Inferior parietal cortex (tissue), 1 donor: Measurements from ENCODE around the gene ALK.
"Not testable (repeated sequence)": the region's sequence is repeated elsewhere in the genome, so short reads cannot be mapped to it uniquely, and the experiment has no call there.

Source experiments
- DNase-seq: peaks from one replicate; pipeline ENCODE4 v3.0.0-alpha.2; 2016; ENCODE audit errors: extremely low spot score

The ALK gene

DNA sequence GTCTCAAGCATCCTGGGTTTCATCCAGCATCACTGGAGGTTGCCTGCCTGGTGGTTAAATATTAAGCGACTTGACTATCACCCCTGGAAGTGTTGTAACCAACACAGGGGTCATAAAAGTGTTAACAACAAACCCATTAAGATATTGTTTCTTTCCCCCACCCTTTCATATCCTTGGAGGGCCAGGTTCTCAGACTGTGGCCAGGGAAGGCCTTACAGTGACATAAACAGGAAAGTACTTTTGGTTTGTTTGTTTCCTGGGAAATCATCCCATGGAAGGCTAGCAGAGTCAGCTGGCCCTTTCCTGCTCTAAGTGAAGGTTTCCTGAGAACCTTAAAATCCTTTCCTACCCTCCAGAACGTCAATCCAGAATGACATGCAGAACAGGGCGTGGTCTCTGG lies 645.2 kb downstream of the ALK start:
- DNase-seq, result no peak

DNA sequence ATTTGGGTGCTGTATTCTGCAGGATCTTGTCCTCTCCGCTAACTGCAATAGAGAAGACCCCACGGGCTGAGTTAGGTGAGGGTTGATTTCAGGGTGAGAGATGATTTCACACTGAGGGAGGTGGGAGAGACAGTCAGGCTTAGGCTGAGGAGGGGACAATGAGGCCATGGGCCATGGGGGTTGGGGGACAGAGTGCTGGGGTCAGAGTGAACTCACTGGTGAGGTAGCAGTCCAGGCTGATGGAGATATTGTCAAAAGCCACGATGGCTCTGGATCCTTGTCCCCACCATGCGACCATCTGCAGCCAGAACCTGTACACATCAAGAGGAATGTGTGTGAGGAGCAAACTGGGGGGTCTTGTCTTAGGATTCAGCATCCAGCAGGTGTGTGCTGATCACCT lies 646.2 kb downstream of the ALK start:
- DNase-seq, result no peak

DNA sequence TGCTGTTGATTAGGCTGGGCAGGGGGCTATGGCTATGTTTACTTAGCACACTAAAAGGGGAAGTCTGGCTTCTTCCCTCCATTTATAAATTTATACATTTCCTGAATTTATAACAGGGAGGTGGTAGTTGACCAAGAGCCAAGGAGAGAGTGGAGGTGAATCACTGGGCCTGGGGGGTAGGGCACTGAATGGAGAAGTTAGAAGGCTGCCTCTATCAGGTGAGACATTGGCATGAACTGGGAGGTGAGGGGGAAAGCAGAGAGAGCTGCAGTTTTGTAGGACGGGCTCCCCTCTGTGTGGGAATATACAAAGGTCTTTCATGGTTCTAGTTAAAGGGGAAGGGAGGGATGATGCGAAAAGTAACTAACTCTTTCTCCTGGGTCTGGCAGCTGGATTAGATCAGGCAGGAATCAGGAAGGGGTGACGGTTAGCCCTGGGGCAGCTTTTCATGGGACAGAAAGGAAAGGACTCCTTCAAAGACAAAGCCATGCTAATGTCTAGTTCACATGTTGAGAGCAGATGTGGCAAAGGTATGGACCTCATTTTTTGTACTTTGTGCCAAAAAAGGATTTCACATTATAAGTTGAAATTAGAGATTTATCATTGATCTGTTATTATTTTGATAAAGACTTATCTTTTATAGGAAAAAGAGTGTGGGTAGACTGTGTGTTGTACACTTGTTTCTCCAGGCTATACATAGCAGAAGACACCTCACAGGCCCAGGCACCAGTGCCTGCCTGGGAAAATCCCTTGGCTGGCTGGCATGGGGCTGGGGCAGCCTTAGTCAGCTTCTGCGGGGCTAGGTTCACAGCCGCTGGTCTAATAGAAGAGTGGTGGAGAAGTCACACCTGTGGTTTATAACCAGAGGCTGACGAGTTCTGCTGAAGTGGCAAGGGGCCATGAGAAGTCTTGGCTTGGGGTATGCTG lies 647.4 kb downstream of the ALK start:
- DNase-seq, result no peak

DNA sequence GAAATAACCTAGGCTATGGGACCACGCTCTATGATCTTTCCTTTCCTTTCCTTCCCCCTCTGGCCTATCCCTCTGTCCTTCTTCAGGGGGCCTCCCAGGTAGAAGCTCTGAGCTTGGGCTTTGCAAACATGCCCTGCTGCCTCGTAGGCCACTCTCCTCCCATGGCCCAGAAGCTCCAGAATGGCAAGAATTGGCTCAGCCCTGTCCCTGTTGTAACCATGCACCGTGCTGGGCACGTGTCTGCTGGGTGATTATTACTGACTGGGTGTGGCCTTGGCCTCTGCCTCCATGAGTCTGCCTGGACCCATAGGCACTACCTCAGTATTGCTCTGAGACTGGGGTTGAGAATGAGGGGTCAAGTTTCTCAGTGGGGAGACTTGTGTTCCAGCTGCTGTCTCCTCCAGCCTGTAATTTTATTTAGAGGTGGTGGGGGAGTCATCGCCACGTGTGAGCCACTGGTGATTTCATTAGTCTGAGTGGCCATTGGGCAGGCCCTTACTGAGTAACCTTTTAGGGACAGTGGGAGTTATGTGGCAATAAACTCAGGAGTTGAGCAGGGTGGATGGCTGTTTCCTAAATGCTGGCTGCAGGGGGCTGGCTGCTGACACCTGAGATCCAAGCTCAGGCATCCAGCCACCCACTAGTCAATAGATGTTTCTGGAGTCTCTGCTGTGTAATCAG lies 648.2 kb downstream of the ALK start:
- DNase-seq, result no peak

DNA sequence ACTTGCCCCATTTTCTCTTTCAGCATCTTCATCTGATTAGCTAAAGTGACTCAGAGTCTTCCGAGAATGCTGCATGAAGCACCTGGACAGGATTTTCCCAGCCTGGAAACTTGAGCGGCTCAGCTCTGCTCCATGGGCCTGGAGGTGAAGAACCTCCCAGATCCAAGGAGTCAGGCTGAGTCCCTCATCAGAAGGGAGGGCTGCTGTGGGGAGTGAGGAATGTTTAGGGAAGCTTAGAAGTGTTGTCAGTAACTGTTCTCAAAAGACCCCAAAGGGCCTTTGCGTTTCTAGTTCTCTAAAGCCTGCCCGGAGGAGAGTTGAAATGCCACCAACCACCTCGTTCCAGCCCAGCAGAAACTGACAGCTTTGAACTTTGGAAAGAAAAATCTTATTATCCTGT lies 649.1 kb downstream of the ALK start:
- no peak for DNase-seq

- DNase-seq, result no peak
Observed at GRCh38 chr2:29270701-29271121, 650.7 kb downstream of the ALK start.

DNA sequence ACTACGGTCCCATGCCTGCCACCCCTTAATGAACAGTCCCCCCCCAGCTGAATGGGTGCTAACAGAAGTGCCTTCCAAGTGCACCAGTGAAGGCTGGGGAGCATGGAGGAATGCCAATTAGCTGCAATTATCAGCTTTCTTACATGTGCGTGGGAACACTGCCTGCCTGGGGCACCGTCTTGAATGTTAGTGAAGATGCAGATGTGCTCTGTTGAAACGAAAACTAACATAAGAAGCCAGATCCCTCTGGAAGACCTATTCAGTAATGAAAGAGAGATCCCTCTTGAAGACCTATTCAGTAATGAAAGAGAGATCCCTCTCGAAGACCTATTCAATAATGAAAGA lies 651.6 kb downstream of the ALK start:
- no peak for DNase-seq

DNA sequence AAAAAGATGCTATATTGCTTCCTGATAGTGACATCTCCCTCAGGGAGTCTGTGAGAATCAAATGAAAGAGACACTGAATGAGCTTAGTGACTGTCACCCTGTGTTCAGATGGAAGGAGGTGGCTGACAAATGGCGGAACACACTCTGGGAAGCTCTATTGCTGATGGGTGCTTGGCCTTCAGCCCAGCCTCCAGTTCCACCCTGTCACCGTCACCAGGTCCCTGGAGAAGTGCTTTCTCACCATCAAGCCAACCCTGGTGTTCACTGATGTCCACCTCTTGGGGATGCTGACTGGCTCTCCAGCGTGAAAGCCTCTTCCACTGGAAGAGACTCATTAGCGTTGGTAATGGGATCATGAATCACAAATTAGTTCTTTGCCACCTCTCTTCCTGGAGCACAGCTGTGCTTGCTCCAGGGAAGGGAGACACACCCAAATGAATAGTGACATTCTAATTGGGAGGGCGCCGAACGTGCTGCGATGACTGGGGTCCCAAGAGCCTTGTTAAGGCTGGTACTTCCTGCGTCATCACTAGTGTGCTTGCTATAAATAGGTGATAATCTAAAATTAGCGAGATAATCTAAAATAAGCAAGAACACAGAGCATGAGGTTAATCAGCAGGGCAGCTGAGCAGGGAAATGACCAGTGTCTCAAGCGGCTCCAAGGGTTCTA lies 652.2 kb downstream of the ALK start:
- no peak for DNase-seq

- DNase-seq, result no peak
Observed at GRCh38 chr2:29267720-29268119, 653.7 kb downstream of the ALK start.

DNA sequence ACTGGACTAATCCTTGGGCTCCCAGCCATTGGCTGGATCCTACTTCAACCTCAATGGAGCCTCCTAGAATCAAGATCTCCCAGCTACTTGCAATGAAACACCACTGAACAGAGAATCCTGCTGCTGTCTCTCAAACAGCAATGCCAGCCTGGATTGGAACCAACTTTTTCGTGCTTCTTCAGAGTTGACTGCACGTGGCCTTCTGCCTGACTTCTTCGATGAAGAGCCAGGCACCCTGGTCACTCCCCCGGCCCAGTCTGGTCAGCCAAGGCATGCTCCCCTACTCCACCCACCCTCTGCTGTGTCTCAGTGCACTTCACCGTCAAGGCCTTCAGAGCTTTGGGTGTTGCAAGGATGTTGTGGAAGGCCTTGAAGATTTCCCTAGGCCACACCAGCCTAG lies 657.5 kb downstream of the ALK start:
- no peak for DNase-seq

DNA sequence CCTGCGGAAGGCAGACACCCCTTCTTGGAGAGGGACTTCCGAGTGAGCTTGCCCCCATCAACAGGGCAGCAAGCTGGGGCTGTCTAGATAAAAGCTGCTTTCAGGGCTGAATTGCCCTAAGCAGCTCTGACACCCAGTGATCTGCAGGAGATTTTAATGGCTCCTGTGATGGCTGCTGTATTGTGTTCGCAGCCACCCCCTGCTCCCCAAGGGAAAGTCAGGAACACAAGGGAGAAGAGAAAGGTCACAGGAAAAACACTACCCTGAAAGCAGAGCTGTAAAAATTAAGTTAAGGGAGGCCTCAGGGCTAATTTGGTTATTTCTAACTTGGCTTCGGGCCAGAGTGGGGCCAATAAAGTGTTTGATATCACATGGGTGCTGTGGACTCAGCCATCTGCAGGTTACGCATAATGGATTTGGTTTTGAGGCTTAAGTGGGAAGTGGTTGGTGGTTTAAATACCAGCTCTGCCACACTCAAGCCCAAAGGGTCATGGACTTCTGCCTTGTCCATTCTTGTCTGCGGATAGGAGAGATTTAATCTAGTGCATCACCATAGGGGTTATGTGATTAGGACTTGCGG lies 658.6 kb downstream of the ALK start:
- DNase-seq, result no peak

DNA sequence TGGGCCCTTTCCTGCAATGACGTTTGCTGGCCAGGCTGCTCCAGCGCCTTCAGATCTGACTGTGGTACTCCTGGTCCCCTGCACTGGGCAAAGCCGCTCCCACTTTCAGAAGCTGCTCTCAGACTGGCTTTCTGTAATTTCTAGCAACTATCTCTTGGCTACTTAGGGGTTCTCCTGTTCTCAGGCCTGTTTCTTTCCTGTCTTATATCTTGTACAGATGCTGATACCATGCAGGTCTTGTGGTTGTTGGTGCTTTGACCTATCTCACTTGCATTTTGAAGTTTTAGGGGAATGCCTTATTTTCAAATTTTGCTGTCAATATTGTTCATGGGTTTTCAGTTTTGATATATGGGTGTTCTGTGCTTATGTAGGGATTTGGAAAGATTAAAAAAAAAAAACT lies 660.4 kb downstream of the ALK start:
- DNase-seq, result no peak

DNA sequence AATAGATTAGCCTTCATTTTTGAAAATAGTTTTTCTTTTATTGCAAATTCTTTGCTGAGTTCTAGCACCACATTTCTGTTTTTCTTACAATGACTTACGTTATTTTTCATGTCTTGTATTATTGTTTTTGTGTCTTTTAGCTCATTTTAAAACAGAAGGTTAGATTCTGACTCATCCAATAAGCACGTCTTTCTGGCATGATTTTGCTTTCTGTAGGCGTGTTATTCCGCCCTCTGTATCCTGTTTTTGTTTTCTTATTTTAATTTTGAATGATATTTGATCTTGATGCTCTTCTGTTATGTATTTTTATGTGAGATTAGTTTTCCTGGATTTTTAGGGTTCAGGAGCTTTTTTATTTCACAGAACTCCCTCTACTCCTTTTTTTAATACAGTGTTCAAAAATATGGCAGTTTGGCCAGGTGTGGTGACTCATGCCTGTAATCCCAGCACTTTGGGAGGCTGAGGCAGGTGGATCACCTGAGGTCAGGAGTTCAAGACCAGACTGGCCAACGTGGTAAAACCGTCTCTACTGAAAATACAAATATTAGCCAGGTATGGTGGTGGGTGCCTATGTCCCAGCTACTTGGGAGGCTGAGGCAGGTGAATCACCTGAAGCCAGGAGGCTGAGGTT lies 661.1 kb downstream of the ALK start:
- DNase-seq, result no peak

GRCh38 chr2:29259221-29259620 lies 662.2 kb downstream of the ALK start:
- no peak for DNase-seq

DNA sequence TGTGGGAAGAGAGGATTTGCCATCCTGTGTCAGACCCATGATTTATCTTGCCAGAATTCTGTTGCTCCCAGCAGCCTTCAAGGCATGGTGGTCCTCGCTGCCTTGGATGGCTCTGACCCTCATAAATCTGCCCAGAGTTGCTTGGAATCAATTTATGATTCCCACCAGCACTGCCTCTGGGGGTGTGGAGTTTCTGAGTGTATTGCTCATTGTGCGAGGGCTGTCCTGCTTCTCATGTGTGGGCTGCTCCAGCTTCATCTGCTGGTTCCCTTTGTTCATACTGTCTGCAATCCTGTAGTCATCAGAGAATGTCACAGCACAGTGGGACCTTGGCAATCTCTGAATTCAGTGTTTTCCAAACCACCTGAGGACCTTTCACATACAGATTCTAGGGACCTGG lies 666.4 kb downstream of the ALK start:
- DNase-seq, result no peak

GRCh38 chr2:29253495-29254275 lies 667.7 kb downstream of the ALK start:
- DNase-seq, result not testable (repeated sequence)

DNA sequence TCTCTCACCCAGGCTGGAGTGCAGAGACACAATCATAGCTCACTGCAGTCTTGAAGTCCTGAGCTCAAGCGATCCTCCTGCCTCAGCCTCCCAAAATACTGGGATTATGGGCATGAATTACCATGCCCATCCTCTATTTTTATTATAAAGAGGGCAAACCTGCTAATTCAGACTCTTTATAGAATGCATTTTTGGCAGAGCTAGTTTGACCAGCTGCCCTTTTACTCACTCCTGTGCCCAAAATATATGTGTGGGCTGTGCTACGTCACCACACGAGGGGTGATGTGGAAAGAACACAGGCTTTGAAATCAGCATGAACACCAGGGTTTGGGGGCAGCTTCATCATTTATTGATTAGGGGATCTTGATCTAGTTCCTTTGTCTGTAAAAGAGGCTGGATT lies 668.4 kb downstream of the ALK start:
- no peak for DNase-seq

GRCh38 chr2:29251406-29251805 lies 670.0 kb downstream of the ALK start:
- DNase-seq, result no peak

DNA sequence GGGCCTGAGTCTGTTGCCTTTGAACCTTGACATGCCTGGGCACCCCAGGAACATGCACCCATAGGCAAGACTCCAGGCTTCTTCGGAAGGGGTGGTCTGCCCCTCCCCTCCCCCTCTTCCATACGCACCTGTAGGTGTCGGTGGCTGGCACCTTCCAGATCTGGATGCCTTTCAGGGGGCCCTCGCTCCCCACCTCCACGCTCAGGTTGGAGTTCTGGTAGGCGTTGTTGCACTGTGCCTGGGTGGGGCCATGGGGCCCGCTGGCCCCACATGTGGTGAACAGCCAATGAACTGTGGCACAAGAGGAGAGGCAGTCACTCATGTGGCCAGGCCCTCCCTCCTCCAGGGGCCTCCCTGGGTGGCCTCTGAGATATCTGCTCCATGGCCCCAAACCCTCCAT lies 670.4 kb downstream of the ALK start:
- DNase-seq, result no peak

DNA sequence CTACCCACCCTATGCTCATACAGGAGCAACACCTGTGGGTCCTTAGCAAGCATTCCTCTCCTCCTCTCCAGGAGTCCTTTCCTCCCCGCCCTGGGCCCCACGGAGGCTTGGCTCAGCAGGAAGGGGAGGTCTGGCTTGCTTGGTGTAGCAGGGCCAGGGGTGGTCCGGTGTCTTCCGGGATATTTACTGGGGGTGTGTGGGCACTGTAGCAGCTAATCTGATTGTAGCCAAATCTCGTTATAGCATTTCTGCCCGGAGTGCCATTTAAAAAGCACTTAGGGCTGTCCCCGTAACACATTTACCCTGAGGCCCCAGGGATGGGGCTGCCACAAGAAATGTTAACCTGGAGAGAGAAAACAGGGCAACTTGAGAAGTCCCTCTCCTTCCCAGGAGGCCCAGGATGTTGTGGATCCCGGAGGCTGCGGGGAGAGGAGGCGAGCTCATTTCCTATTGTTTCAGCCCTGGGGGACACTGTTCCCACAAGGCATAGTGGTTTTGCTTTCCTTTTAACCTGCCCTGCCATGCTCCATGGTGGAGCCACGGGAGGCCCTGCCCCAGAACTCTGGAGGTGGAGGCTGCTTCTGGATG lies 671.6 kb downstream of the ALK start:
- DNase-seq, result no peak
